HL-60/S4 treated with phorbol 12-myristate 13-acetate at 8.2 ng/mL for 4 days and 3 days (cell line): ENCODE data around the gene SYT8.
"Not testable (repeated sequence)": the region's sequence is repeated elsewhere in the genome, so short reads cannot be mapped to it uniquely, and the experiment has no call there.

Experiments used
- in situ Hi-C: fragments of 300-500 bp; cut with MboI; formaldehyde crosslinking; loops from 2 replicates; pipeline ENCODE4 v1.15.0; 2022; ENCODE audit warnings: low sequenced_read_pairs

The SYT8 gene

DNA sequence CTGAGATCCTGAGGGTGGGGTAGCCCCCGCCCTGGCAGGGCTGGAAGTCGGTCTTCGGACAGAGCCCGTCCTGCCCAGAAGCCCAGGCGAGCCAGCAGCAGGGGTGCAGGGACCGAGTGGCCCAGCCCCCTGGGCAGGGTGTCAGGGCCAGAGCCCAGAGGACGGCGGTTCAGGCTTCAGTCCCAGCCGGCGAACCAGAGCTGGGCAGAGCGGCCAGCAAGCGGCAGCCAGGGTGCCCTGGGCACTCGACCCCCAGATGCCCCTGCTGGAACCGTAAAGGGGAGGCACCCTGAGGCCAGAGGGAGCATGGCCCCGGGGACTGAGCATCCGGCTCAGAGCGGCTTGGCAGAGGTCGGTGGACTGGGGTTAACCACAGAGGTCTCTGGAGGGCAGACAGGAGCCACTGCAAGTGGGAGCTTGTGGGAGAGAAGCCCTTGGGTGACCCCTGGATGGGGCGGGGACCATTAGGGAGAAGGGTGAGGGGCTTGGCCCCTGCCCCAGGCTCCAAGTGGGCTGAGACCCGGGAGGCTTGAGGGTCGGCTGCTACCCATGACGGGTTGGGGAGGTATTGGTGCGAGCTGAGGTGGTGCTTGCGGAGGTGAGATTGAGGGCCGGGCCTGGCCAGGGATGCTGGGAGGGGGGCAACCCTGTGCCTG lies 34.0 kb downstream of the SYT8 start:
- in situ Hi-C loops = no loop called here

- in situ Hi-C loops = no loop called here
These were observed 34.9 kb downstream of the SYT8 start for GRCh38 chr11:1869427-1870325.

- in situ Hi-C loops = no loop called here
These were observed 35.5 kb downstream of the SYT8 start for GRCh38 chr11:1870326-1870696.

DNA sequence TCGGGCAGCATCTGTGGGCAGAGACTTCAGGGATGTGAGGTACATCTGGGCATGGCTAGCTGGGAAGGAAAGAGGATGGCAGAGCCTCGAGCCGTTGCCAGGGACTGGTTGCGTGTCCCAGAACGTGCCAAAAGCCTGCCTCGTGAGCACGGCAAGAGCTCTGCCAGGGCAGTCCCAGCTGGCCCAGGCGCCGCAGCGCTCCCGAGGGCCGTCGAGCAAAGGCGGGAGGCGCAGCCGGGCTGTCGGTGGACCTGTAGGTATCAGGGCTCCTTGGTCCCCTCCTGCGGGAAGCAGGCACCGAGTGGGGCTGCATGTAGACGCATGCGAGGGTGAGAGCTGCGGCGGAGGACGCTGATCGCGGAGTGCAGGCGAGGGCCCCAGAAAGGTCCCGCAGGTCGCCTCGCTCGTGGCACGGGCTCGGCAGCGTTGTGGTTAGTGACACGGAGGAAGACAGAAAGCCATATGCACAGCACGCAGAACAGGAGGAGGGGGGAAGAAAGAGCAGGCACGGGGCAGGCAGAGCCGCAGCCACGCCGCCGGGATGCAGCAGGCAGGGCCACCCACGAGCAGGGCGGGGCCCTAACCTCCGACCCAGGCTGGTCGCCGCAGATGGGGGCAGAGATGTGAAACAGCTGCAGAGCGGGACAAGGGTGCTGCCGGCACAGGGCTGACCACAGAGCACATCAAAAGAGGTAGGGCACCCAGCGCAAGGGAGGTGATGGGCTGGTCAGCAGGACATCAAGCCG lies 36.1 kb downstream of the SYT8 start:
- in situ Hi-C loops = no loop called here

GRCh38 chr11:1871531-1871930 lies 36.7 kb downstream of the SYT8 start:
- in situ Hi-C loops = no loop called here

GRCh38 chr11:1872267-1872985 lies 37.6 kb downstream of the SYT8 start:
- in situ Hi-C loops = no loop called here

DNA sequence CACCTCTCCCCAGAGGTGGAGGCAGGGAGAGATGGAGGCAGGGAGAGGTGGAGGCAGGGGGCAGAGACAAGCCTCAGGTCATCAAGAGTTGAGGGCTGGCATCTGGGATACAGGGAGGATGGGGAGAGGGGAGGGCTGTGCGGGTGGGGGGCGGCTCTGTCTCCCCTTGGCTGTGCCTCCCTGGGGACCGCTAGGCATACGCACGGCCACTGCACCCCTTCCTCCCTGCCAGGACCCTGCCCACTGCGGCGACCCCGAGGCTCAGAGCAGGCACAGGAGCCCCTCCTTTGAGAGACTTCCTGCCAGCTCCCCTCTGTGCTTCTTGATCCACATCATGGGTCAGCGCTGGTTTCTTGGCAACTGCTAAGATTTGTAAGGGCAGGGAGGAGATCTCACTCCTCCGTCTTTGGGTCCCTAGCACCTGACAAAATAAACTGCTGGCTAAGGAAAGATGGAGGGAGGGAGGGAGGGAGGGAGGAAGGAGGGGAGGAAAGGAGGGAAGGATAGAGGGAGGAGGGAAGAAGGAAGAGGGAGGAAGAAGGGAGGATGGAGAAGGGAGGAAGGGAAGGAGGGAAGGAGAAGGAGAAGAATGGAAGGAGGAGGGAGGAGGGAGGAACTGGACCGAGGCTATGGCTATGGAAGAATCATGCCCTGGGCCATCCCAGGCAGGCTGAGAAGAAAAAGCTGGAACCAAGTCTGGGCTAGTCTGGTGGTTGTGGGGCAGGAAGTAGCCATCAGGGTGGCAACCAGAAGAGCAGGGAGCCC lies 38.4 kb downstream of the SYT8 start:
- in situ Hi-C loops = no loop called here

- in situ Hi-C loops = not testable (repeated sequence)
These were observed 39.0 kb downstream of the SYT8 start for GRCh38 chr11:1873813-1874150.

DNA sequence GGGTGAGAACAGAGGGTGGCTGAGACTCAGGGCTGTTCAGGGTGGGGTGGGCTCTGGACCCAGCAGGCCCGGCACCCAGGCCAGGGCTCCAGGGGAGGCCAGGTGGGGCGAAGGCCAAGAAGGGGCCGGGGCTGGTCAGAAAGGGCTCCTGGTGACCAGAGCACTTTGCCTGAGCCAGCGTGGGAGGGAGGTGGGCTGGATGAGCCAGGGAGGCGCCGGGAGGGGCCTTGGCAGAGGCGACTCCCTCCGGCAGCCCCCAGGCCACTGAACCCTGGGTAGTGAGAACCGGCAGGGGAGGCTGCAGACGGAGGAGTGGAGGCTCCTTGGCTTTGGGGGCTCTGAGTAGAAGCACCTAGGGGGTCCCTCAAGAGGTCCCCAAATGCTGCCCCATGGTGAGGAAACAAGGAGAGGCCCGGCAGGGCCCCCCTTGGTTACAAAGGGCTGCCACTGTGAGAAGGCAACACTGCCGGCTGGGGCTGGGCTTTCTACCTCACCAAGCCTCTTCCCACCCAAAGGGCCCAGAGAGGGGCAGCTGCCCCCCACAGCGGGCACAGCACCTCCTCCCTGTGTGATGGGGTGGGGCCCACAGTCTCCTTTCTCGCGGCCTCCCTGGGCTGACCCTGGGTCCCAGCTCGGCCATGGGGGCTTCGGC lies 39.8 kb downstream of the SYT8 start:
- in situ Hi-C loops = not testable (repeated sequence)

- in situ Hi-C loops = no loop called here
These were observed 40.5 kb downstream of the SYT8 start for GRCh38 chr11:1875093-1875850.

GRCh38 chr11:1875851-1876301 lies 41.1 kb downstream of the SYT8 start:
- in situ Hi-C loops = not testable (repeated sequence)

- in situ Hi-C loops = no loop called here
These were observed 41.7 kb downstream of the SYT8 start for GRCh38 chr11:1876361-1877063.

DNA sequence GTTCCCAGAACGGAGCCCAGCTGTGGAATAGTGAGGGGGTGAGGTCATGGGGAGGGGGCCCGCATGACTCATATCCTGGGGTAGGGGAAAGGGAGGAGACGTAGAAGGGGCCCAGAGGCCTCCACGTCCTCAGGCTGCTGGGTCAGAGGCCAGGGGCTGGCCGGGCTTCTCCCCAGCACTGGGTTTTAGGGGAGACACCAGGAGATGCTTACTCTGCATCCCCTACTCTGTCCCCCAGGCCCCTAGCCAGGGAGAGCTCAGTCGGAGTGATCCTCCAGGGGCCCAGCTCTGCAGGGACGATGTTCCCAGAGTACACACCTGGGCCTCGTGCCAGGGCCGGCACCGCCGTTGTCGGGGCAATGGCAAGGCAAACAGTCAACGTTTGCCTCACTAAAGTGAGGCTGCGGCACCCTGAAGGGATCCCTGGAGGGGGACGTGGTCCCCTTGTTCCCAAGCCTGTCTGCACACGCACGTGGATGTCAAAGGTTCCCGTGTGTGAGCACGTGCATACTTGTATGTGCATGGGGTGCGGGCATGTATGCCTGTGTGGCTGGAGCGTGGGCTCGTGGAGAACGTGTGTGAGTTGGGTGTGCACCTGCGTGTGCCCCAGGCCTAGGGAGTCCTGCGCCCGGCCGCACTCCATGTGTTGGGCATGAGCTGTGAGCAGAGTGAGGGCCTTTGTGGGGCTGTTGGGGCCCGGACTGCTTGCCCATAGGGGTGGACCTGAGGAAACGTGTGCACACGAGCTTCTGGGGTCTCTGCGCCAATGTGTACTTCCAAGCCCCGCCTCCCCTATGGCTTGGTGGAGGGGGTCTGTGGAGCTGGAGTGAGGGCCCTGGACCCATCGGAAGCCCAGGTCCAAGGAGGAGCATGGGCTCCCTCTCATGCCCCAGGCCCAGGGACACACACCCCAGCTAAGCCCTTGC lies 42.7 kb downstream of the SYT8 start:
- in situ Hi-C loops = no loop called here

GRCh38 chr11:1878137-1879031 lies 43.6 kb downstream of the SYT8 start:
- in situ Hi-C loops = no loop called here

GRCh38 chr11:1879342-1879940 lies 44.7 kb downstream of the SYT8 start:
- in situ Hi-C loops = no loop called here
